HepG2 (cell line): ENCODE measurements around the gene PSORS1C1. TPM values are rescaled to one million over a fixed set of nuclear protein-coding genes. Genes with fewer than 3 reads are reported as not detected.

Source experiments
- ATAC-seq: fragments of 200-7000 bp; cut with Tn5 transposase; 3 replicates; pipeline ENCODE4 v1.9.1; 2020; ENCODE audit warnings: mild to moderate bottlenecking, moderate library complexity
- BruUV-seq: library from RNA; stranded (reverse); fragments of 400-500 nt; replicated peaks from 2 replicates; lab custom pipeline; 2021; lab: Mats Ljungman, UMichigan
- CTCF ChIA-PET: fragments of 300-600 bp; formaldehyde crosslinking; extraction: SDS; loops from one replicate; lab custom pipeline; 2021; ENCODE audit warnings: low total read pairs, inconsistent platforms, low intra/inter-chr PET ratio; lab: Yijun Ruan, JAX
- POLR2A ChIA-PET: fragments of 350-600 bp; sonication (Branson Sonifier 250); formaldehyde crosslinking; loops from one replicate; lab custom pipeline; 2020; ENCODE audit warnings: antibody characterized with exemption, inconsistent platforms; lab: Yijun Ruan, JAX
- DNase-seq: peaks from one replicate; pipeline ENCODE4 v3.0.0-alpha.2; 2015; ENCODE audit warnings: low spot score
- FAIRE-seq: peaks from 3 replicates; lab custom pipeline; 2011; peaks lifted over from hg19 to GRCh38; lab: Jason Lieb, UNC
- H2AFZ ChIP-seq: one replicate; pipeline ENCODE4 v1.6.1; 2011; ENCODE audit warnings: low read length, inconsistent platforms
- H3K27ac ChIP-seq: fragments of 300-600 bp; 3 replicates; pipeline ENCODE4 v1.8.0; 2011; ENCODE audit warnings: mixed run types, mild to moderate bottlenecking, mixed read lengths, low read length, inconsistent platforms; ENCODE audit not compliant: insufficient read depth; ENCODE audit errors: extremely low read length
- H3K27me3 ChIP-seq, 2 experiments: fragments of 200-600 bp in 1 of 2; 2 replicates in 1 of 2; 3 replicates in 1 of 2; pipeline versions ENCODE4 v1.6.0 to v1.8.0; 2011; ENCODE audit warnings: low read length in 2 of 2, mild to moderate bottlenecking in 2 of 2, moderate library complexity in 2 of 2, inconsistent platforms in 1 of 2; ENCODE audit not compliant: insufficient read depth in 2 of 2, control insufficient read depth in 1 of 2
- H3K36me3 ChIP-seq, 2 experiments: fragments of 200-600 bp in 1 of 2; replicated peaks in 1 of 2; 2 replicates in 1 of 2; 3 replicates in 1 of 2; pipeline versions ENCODE4 v1.5.1 to v1.8.0; 2011; ENCODE audit warnings: low read length in 2 of 2, inconsistent platforms in 1 of 2; ENCODE audit not compliant: insufficient read depth in 2 of 2, control insufficient read depth in 1 of 2
- H3K4me1 ChIP-seq: 2 replicates; pipeline ENCODE4 v1.5.1; 2012; ENCODE audit warnings: low read length, inconsistent platforms; ENCODE audit not compliant: insufficient read depth
- H3K4me2 ChIP-seq: 2 replicates; pipeline ENCODE4 v1.6.0; 2011; ENCODE audit warnings: low read depth, low read length, inconsistent platforms
- H3K4me3 ChIP-seq, 3 experiments: fragments of 200-600 bp in 1 of 3; sonication (generic), shearing (Covaris generic) in 1 of 3; replicated peaks in 1 of 3; 2 replicates each; pipeline ENCODE4 v1.5.1; 2011 to 2016; ENCODE audit warnings: low read length in 3 of 3, inconsistent platforms in 2 of 3, low read depth in 2 of 3, mild to moderate bottlenecking in 2 of 3, control low read depth in 1 of 3, mixed read lengths in 1 of 3; ENCODE audit not compliant: insufficient read depth in 1 of 3
- H3K79me2 ChIP-seq: one replicate; pipeline ENCODE4 v1.6.1; 2011; ENCODE audit warnings: low read length, inconsistent platforms; ENCODE audit not compliant: insufficient read depth
- H3K9ac ChIP-seq: 2 replicates; pipeline ENCODE4 v1.6.0; 2011; ENCODE audit warnings: mild to moderate bottlenecking, low read depth, low read length, inconsistent platforms; ENCODE audit not compliant: insufficient read depth
- H3K9me3 ChIP-seq: 2 replicates; pipeline ENCODE4 v1.5.1; 2012; ENCODE audit warnings: mild to moderate bottlenecking, low read length
- H4K20me1 ChIP-seq: 2 replicates; pipeline ENCODE4 v1.6.0; 2011; ENCODE audit warnings: inconsistent platforms, mild to moderate bottlenecking, low read length, moderate library complexity; ENCODE audit not compliant: insufficient read depth
- EED ChIP-seq: sonication (generic); formaldehyde crosslinking; IDR thresholded peaks from 2 replicates; pipeline ENCODE4 v1.5.0; 2020; ENCODE audit warnings: mild to moderate bottlenecking, missing genetic modification reagents
- GATAD2A ChIP-seq: IDR thresholded peaks from 2 replicates; pipeline ENCODE4 v1.6.1; 2016
- HMG20A ChIP-seq: IDR thresholded peaks from 2 replicates; pipeline ENCODE4 v1.6.1; 2016; ENCODE audit warnings: borderline replicate concordance
- HNRNPL ChIP-seq: fragments of 200-400 bp; formaldehyde crosslinking; IDR thresholded peaks from 2 replicates; pipeline ENCODE4 v1.6.1; 2017; ENCODE audit warnings: mild to moderate bottlenecking, low read depth, low read length
- HOXA3 ChIP-seq: sonication (generic); formaldehyde crosslinking; IDR thresholded peaks from 2 replicates; pipeline ENCODE4 v1.5.0; 2020; ENCODE audit warnings: missing genetic modification reagents
- MNT ChIP-seq: fragments of 450-650 bp; IDR thresholded peaks from 2 replicates; pipeline ENCODE4 v1.6.1; 2016
- MYC ChIP-seq: sonication (generic); formaldehyde crosslinking; IDR thresholded peaks from 2 replicates; pipeline ENCODE4 v1.9.0; 2021; ENCODE audit warnings: missing genetic modification reagents, borderline replicate concordance
- TEAD3 ChIP-seq: optimal IDR thresholded peaks from 2 replicates; pipeline ENCODE3; 2016; ENCODE audit warnings: borderline replicate concordance
- ZNF776 ChIP-seq: sonication (generic); formaldehyde crosslinking; IDR thresholded peaks from 2 replicates; pipeline ENCODE4 v1.4.0; 2020; ENCODE audit warnings: mild to moderate bottlenecking, missing genetic modification reagents
- ZNF788 ChIP-seq: sonication (generic); formaldehyde crosslinking; IDR thresholded peaks from 2 replicates; pipeline ENCODE4 v1.5.0; 2020; ENCODE audit warnings: mild to moderate bottlenecking, missing genetic modification reagents, borderline replicate concordance
- ZNF879 ChIP-seq: sonication (generic); formaldehyde crosslinking; IDR thresholded peaks from 2 replicates; pipeline ENCODE4 v1.8.1; 2023; ENCODE audit warnings: missing genetic modification reagents
- ZSCAN25 ChIP-seq: sonication (generic); formaldehyde crosslinking; IDR thresholded peaks from 2 replicates; pipeline ENCODE4 v1.8.0; 2022; ENCODE audit warnings: mild to moderate bottlenecking, missing genetic modification reagents
- WGBS: methylation state at CpG from one replicate; pipeline ENCODE4 v1.1.6; 2017; ENCODE audit warnings: low lambda C conversion rate; 5-methylcytosine and 5-hydroxymethylcytosine counted together
- in situ Hi-C: cut with HindIII; loops from 2 replicates; pipeline ENCODE4 v1.10.0; 2017; ENCODE audit warnings: low pct_unique_long_range_greater_than_20kb; ENCODE audit not compliant: extremely low pct_ligation_motif_present
- intact Hi-C: fragments of 100-400 bp; cut with micrococcal nuclease; formaldehyde crosslinking; loops from one replicate; pipeline ENCODE4 v1.10.0; 2022; ENCODE audit not compliant: unreplicated experiment
- polyA plus RNA-seq, 8 experiments: library from polyadenylated mRNA; depleted of rRNA in 3 of 8; stranded (reverse) in 7 of 8; unstranded in 1 of 8; fragments of >200 nt; fragmentation: Illumina TruSeq in 4 of 8; extraction: Trizol in 4 of 8; gene quantifications; 2 replicates each; pipeline versions ENCODE4 v1.2.1 to v1.2.3, GENCODE V29; 2011 to 2016; ENCODE audit warnings: low read depth in 4 of 8, missing spikeins in 1 of 8, mixed read lengths in 1 of 8; ENCODE audit not compliant: insufficient read depth in 1 of 8
- total RNA-seq, 5 experiments: library from RNA; depleted of rRNA; stranded (reverse); fragments of >200 nt; fragmentation: Illumina TruSeq; extraction: Trizol; gene quantifications; 2 replicates each; pipeline ENCODE4 v1.2.3, GENCODE V29; 2016; ENCODE audit warnings: low read depth in 1 of 5
- TF ChIP-seq, protein P1 (sequence below): sonication (generic); formaldehyde crosslinking; IDR thresholded peaks from 2 replicates; pipeline ENCODE4 v1.5.1; 2020; ENCODE audit warnings: mild to moderate bottlenecking, missing genetic modification reagents, moderate library complexity
- TF ChIP-seq, protein P2 (sequence below): IDR thresholded peaks from 2 replicates; pipeline ENCODE4 v1.4.0; 2020; ENCODE audit warnings: mild to moderate bottlenecking, missing genetic modification reagents

Gene PSORS1C1
- total and polyA plus RNA-seq, 2 of the 13 experiments (the other 11 are each of a cell fraction or from before 2014, with no cell fraction given) = 0.01 to 0.02 TPM

DNA sequence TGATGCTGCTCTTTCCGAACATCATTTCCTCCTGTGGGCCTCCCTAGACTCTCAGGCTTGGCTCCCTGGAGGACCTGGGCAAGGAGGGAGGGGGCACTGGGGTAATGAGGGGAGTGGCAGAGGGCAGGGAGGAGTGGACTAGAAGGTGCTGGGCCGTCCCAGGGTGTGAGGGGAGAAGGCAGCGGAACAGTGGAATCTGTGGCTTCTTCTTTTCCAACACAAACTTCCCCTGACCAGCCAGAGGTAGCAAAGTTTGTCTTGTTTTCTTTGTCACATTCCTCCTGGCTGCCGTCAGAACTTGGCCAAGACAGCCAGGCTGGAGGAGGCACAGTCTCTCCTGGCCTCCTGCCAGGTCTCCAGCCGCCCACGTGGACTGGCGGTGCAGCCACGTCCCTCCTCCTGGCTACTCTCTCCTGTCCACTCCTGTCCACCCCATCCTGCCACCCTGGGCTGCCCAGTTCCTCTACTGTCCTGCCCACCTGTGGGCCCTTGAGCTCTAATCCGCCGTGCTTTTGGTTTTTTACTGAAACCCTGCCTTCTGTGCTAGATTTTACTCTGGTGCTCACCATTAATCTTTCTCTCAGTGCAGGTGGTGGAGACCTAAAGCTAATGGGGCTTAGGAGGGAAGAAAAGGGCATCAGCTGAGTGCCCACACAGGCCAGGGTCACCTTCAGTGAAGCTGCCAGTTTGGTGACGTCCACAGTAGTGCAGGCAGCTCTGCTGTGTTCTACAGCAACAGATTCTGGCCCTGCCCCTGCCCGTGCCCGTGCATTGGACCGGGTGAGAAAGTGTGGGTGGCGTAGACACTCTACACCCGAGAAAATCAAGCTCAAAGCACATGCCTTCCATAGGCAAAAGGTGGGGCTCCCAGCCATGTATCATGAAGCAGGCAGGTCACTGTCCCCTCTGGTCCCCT lies 8.4 kb downstream of the PSORS1C1 start:
- POLR2A ChIA-PET = no interaction called here
- ATAC-seq (peak; percentile 17; the same call in 2 of the 3 replicates), DNase-seq (peak; percentile 41), FAIRE-seq (peak; percentile 26)
- BruUV-seq = no TSS peak
- Histone ChIP-seq H3K36me3 (no peaks in the 10 kb centered on the region), H3K4me3 (no peak overlapping the region), H2AFZ (no peak overlapping the region), H3K27ac (no peak overlapping the region), H3K4me1 (peaks cover 7% of the 10 kb centered on the region), H3K9me3 (no peaks in the 10 kb centered on the region), H3K79me2 (no peaks in the 10 kb centered on the region), H4K20me1 (no peaks in the 10 kb centered on the region), H3K9ac (no peak overlapping the region), H3K27me3 (peaks cover 1 to 60% of the 10 kb centered on the region in 2 experiments; a peak in 3 of 5 replicates), H3K4me2 (no peak overlapping the region; the same call in 1 of the 2 replicates)
- CTCF ChIA-PET = no interaction called here
- in situ Hi-C loops = no loop called here
- WGBS = 31% methylated on average over 16 of the region's 16 CpGs
- intact Hi-C loops = no loop called here
- TF ChIP-seq TEAD3 (CRISPR knock-in tag) (peak; percentile 65), ZNF788 (CRISPR knock-in tag) (0 out of 2 replicates have a peak, but pooled peaks have one; percentile 40), ZNF879 (no peak), ZNF776 (CRISPR knock-in tag) (no peak), HNRNPL (0 out of 2 replicates have a peak, but pooled peaks have one; percentile 11), HMG20A (CRISPR knock-in tag) (peak; percentile 26; the same call in 1 of the 2 replicates), MYC (CRISPR knock-in tag) (peak; percentile 42; the same call in 1 of the 2 replicates), ZSCAN25 (CRISPR knock-in tag) (no peak), MNT (peak; percentile 54), GATAD2A (CRISPR knock-in tag) (0 out of 2 replicates have a peak, but pooled peaks have one; percentile 19), HOXA3 (CRISPR knock-in tag) (no peak), EED (CRISPR knock-in tag) (0 out of 2 replicates have a peak, but pooled peaks have one; percentile 29)
- TF ChIP-seq, protein P1, sequence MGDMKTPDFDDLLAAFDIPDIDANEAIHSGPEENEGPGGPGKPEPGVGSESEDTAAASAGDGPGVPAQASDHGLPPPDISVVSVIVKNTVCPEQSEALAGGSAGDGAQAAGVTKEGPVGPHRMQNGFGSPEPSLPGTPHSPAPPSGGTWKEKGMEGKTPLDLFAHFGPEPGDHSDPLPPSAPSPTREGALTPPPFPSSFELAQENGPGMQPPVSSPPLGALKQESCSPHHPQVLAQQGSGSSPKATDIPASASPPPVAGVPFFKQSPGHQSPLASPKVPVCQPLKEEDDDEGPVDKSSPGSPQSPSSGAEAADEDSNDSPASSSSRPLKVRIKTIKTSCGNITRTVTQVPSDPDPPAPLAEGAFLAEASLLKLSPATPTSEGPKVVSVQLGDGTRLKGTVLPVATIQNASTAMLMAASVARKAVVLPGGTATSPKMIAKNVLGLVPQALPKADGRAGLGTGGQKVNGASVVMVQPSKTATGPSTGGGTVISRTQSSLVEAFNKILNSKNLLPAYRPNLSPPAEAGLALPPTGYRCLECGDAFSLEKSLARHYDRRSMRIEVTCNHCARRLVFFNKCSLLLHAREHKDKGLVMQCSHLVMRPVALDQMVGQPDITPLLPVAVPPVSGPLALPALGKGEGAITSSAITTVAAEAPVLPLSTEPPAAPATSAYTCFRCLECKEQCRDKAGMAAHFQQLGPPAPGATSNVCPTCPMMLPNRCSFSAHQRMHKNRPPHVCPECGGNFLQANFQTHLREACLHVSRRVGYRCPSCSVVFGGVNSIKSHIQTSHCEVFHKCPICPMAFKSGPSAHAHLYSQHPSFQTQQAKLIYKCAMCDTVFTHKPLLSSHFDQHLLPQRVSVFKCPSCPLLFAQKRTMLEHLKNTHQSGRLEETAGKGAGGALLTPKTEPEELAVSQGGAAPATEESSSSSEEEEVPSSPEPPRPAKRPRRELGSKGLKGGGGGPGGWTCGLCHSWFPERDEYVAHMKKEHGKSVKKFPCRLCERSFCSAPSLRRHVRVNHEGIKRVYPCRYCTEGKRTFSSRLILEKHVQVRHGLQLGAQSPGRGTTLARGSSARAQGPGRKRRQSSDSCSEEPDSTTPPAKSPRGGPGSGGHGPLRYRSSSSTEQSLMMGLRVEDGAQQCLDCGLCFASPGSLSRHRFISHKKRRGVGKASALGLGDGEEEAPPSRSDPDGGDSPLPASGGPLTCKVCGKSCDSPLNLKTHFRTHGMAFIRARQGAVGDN (CRISPR knock-in tag) = peak; percentile 26; the same call in 1 of the 2 replicates
- TF ChIP-seq, protein P2, sequence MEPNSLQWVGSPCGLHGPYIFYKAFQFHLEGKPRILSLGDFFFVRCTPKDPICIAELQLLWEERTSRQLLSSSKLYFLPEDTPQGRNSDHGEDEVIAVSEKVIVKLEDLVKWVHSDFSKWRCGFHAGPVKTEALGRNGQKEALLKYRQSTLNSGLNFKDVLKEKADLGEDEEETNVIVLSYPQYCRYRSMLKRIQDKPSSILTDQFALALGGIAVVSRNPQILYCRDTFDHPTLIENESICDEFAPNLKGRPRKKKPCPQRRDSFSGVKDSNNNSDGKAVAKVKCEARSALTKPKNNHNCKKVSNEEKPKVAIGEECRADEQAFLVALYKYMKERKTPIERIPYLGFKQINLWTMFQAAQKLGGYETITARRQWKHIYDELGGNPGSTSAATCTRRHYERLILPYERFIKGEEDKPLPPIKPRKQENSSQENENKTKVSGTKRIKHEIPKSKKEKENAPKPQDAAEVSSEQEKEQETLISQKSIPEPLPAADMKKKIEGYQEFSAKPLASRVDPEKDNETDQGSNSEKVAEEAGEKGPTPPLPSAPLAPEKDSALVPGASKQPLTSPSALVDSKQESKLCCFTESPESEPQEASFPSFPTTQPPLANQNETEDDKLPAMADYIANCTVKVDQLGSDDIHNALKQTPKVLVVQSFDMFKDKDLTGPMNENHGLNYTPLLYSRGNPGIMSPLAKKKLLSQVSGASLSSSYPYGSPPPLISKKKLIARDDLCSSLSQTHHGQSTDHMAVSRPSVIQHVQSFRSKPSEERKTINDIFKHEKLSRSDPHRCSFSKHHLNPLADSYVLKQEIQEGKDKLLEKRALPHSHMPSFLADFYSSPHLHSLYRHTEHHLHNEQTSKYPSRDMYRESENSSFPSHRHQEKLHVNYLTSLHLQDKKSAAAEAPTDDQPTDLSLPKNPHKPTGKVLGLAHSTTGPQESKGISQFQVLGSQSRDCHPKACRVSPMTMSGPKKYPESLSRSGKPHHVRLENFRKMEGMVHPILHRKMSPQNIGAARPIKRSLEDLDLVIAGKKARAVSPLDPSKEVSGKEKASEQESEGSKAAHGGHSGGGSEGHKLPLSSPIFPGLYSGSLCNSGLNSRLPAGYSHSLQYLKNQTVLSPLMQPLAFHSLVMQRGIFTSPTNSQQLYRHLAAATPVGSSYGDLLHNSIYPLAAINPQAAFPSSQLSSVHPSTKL (CRISPR knock-in tag) = 0 out of 2 replicates have a peak, but pooled peaks have one; percentile 22
